Thyroid gland (tissue), 4 donors: ENCODE data around the gene CORO1C. TPM values are rescaled to one million over a fixed set of nuclear protein-coding genes. Genes with fewer than 3 reads are reported as not detected.
"Not testable (repeated sequence)": the region's sequence is repeated elsewhere in the genome, so short reads cannot be mapped to it uniquely, and the experiment has no call there.

ENCODE experiments used
- DNase-seq, 2 donors: peaks; one replicate each; pipeline ENCODE4 v3.0.0-alpha.2; 2019
- H3K27ac ChIP-seq, 3 donors: fragments of 200-600 bp; sonication (generic); 1 replicate in 2 of 3; 2 replicates in 1 of 3; pipeline ENCODE4 v1.5.1; 2016 to 2019; ENCODE audit warnings: mild to moderate bottlenecking in 1 of 3, moderate library complexity in 1 of 3
- H3K27me3 ChIP-seq: fragments of 200-600 bp; sonication (generic); one replicate; pipeline ENCODE4 v1.5.1; 2019
- H3K36me3 ChIP-seq, 2 donors: fragments of 200-600 bp; sonication (generic); one replicate each; pipeline ENCODE4 v1.5.1; 2016 to 2019
- H3K4me1 ChIP-seq, 2 donors: fragments of 200-600 bp; sonication (generic); one replicate each; pipeline ENCODE4 v1.5.1; 2017 to 2019
- H3K4me3 ChIP-seq, 3 donors: fragments of 200-600 bp; sonication (generic); replicated peaks in 1 of 3; 1 replicate in 2 of 3; 2 replicates in 1 of 3; pipeline ENCODE4 v1.5.1; 2016; ENCODE audit warnings: mild to moderate bottlenecking in 1 of 3
- H3K9me3 ChIP-seq: fragments of 200-600 bp; sonication (generic); one replicate; pipeline ENCODE4 v1.5.1; 2017
- POLR2A ChIP-seq, 2 donors: fragments of 450-650 bp; IDR thresholded peaks; one replicate each; pipeline ENCODE4 v1.6.1; 2017; ENCODE audit warnings: antibody characterized with exemption in 2 of 2, mild to moderate bottlenecking in 2 of 2, moderate library complexity in 1 of 2
- WGBS, 2 donors: methylation state at CpG; one replicate each; pipeline ENCODE4 v1.1.5; 2017; 5-methylcytosine and 5-hydroxymethylcytosine counted together
- intact Hi-C: fragments of 100-400 bp; cut with DNase I; formaldehyde crosslinking; loops from one replicate; pipeline ENCODE4 v1.15.1; 2023
- total RNA-seq, 4 donors: library from RNA; depleted of rRNA; stranded (reverse); fragments of >200 nt; gene quantifications; one replicate each; pipeline ENCODE4 v1.2.3, GENCODE V29; 2016
- TF ChIP-seq, protein P1 (sequence below), 6 experiments: fragments of 200-600 bp in 3 of 6; fragments of 450-650 bp in 3 of 6; sonication (generic) in 3 of 6; IDR thresholded peaks; one replicate each; pipeline ENCODE4 v1.5.1; 2016 to 2019; ENCODE audit warnings: antibody characterized with exemption in 6 of 6, mild to moderate bottlenecking in 2 of 6, inconsistent platforms in 1 of 6, moderate library complexity in 1 of 6

Gene CORO1C
- total RNA-seq, 4 donors from 2014 or later = 22.0 to 63.6 (median 30.1) TPM

GRCh38 chr12:108634341-108634751 is 97.0 kb downstream of the CORO1C start:
- intact Hi-C loops = no loop called here
- no peak for DNase-seq
- peak overlapping the region in 2 of 3 donors; percentile 8 to 29 for H3K27ac ChIP-seq

DNA sequence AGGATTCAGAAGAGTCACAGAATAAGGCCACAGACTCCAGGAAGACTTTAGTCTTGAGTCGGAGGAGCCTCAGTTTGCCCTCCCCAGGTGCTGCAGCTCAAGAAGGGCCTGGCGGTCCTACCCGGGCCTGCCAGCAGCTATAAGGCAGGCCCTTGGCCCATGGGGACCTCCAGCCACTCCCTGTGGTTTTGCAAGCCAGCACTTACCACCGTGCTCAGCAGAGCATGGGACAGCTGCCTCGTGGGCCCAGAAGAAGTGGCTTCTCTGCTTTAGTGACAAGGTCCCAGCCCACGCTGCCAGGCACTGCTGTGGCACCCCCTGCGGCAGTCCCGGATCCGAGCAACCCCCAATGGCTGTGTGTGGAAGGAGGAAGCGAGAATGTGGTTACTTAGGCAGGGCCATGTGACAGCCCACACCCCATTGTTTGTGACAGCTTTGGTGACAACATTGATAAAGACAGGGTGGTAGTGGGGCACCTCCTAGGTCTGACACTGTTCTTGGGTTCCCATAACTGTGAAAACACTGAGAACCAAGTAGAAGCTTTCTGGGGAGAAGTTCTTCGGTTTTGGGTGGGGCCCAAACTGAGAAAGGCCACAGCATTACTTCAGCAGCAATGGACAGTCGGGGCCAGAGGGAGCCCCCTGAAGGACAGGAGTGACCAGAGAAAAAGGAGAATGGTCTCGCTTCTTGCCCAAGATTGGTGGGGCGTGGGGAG is 97.6 kb downstream of the CORO1C start, which contains the start of gene SELPLG:
Gene SELPLG, minus strand, starts transcription at position 361 of the 715 bp plus-strand sequence. CDS start 9,587 bp downstream, outside the sequence.
- no peaks in the 10 kb centered on the region for H3K9me3 ChIP-seq
- no peaks in the 10 kb centered on the region for H3K36me3 ChIP-seq
- no peak within 1 kb of the TSS for H3K4me3 ChIP-seq
- H3K27ac ChIP-seq = peak within 1 kb of the TSS in 2 of 3 donors; percentile 29 to 64
- DNase-seq = peak; percentile 73 to 75
- no peaks in the 10 kb centered on the region for H3K27me3 ChIP-seq
- peaks cover 0 to 54% of the 10 kb centered on the region in 2 donors for H3K4me1 ChIP-seq
- TF ChIP-seq, protein P1, sequence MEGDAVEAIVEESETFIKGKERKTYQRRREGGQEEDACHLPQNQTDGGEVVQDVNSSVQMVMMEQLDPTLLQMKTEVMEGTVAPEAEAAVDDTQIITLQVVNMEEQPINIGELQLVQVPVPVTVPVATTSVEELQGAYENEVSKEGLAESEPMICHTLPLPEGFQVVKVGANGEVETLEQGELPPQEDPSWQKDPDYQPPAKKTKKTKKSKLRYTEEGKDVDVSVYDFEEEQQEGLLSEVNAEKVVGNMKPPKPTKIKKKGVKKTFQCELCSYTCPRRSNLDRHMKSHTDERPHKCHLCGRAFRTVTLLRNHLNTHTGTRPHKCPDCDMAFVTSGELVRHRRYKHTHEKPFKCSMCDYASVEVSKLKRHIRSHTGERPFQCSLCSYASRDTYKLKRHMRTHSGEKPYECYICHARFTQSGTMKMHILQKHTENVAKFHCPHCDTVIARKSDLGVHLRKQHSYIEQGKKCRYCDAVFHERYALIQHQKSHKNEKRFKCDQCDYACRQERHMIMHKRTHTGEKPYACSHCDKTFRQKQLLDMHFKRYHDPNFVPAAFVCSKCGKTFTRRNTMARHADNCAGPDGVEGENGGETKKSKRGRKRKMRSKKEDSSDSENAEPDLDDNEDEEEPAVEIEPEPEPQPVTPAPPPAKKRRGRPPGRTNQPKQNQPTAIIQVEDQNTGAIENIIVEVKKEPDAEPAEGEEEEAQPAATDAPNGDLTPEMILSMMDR (IDR thresholded peaks at IDR 0.05) = peak in 1 of 6 experiments; percentile 16
- TF ChIP-seq POLR2A (IDR thresholded peaks at IDR 0.05) = no peak
- 41 to 70% methylated on average over 8 to 14 of the region's 14 CpGs for WGBS, 2 donors
- intact Hi-C loops = no loop called here

More at GRCh38 chr12:108634341-108634751, 97.0 kb downstream of the CORO1C start:
- Histone ChIP-seq H3K4me1 (peaks cover 0 to 55% of the 10 kb centered on the region in 2 donors), H3K36me3 (no peaks in the 10 kb centered on the region), H3K27me3 (no peaks in the 10 kb centered on the region), H3K9me3 (no peaks in the 10 kb centered on the region), H3K4me3 (no peak overlapping the region)
- 72 to 95% methylated on average over 3 to 4 of the region's 4 CpGs for WGBS, 2 donors
- TF ChIP-seq POLR2A (IDR thresholded peaks at IDR 0.05) = no peak
- TF ChIP-seq, protein P1 (IDR thresholded peaks at IDR 0.05) = no peak

- no peak for TF ChIP-seq POLR2A (IDR thresholded peaks at IDR 0.05)
- TF ChIP-seq, protein P1 (IDR thresholded peaks at IDR 0.05) = no peak
- 85 to 87% methylated on average over 7 of the region's 7 CpGs for WGBS, 2 donors
- peak overlapping the region in 1 of 3 donors; percentile 64 for H3K27ac ChIP-seq
- intact Hi-C loops = no loop called here
- DNase-seq = no peak
- no peaks in the 10 kb centered on the region for H3K9me3 ChIP-seq
- no peaks in the 10 kb centered on the region for H3K36me3 ChIP-seq
- peaks cover 0 to 48% of the 10 kb centered on the region in 2 donors for H3K4me1 ChIP-seq
- H3K27me3 ChIP-seq = no peaks in the 10 kb centered on the region
- no peak overlapping the region for H3K4me3 ChIP-seq
Measured at GRCh38 chr12:108633081-108633533, 98.2 kb downstream of the CORO1C start.

DNA sequence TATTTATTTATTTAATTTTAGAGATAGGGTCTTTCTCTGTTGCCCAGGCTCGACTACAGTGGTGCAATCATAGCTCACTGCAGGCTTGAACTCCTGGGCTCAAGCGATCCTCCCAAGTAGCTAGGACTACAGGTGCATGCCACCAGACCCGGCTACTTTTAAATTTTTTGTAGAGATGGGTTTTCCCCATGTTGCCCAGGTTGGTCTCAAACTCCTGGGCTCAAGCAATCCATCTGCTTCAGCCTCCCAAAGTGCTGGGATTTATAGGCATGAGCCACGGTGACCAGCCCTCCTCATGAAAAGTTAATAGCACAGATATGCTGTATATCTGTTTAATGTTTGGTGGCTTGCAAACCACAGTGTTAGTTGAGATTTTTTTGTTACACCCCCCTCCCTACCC is 100.1 kb downstream of the CORO1C start:
- 95 to 98% methylated on average over 4 of the region's 4 CpGs for WGBS, 2 donors
- H3K36me3 ChIP-seq, H3K27ac ChIP-seq, H3K4me3 ChIP-seq, DNase-seq, intact Hi-C loops, H3K27me3 ChIP-seq, H3K9me3 ChIP-seq: not testable (repeated sequence)
- H3K4me1 ChIP-seq = peaks cover 0 to 32% of the 10 kb centered on the region in 2 donors

GRCh38 chr12:108630481-108631207 is 100.7 kb downstream of the CORO1C start:
- no peaks in the 10 kb centered on the region for H3K36me3 ChIP-seq
- TF ChIP-seq, protein P1 (IDR thresholded peaks at IDR 0.05) = no peak
- TF ChIP-seq POLR2A (IDR thresholded peaks at IDR 0.05) = no peak
- H3K9me3 ChIP-seq = no peaks in the 10 kb centered on the region
- H3K27ac ChIP-seq = no peak overlapping the region
- intact Hi-C loops = no loop called here
- 80 to 83% methylated on average over 8 to 9 of the region's 9 CpGs for WGBS, 2 donors
- H3K27me3 ChIP-seq = no peaks in the 10 kb centered on the region
- peaks cover 0 to 26% of the 10 kb centered on the region in 2 donors for H3K4me1 ChIP-seq
- no peak for DNase-seq
- H3K4me3 ChIP-seq = no peak overlapping the region
